ENCODE data around the gene MEX3C. TPM values are rescaled to one million over a fixed set of nuclear protein-coding genes. Genes with fewer than 3 reads are reported as not detected.

MEX3C gene
- 10 to 100 TPM; 30.1 to 40.4 (median 35.3) TPM for polyA plus RNA-seq (ENCODE audit: insufficient read length in 10 of 10)
- long read RNA-seq, donor 1, transcript MEX3C-201 (2 exons, 3,781 nt) = major isoform, 10 of 11 reads
- long read RNA-seq, donor 1, partial matches to known transcripts = 0 of 11 reads
- long read RNA-seq, donor 1, other reads (novel, unspliced or antisense) = 0 of 11 reads
- long read RNA-seq, donor 2, transcript MEX3C-201 (2 exons, 3,781 nt) = major isoform, 6 of 6 reads
- long read RNA-seq, donor 2, partial matches to known transcripts = 0 of 6 reads
- long read RNA-seq, donor 2, other reads (novel, unspliced or antisense) = 0 of 6 reads
- long read RNA-seq, donor 3, partial matches to known transcripts = 0 of 1 reads
- long read RNA-seq, donor 3, other reads (novel, unspliced or antisense) = 0 of 1 reads
- long read RNA-seq, donor 4, transcript MEX3C-201 (2 exons, 3,781 nt) = major isoform, 15 of 15 reads
- long read RNA-seq, donor 4, partial matches to known transcripts = 0 of 15 reads
- long read RNA-seq, donor 4, other reads (novel, unspliced or antisense) = 0 of 15 reads
- long read RNA-seq, donor 5, transcript MEX3C-201 (2 exons, 3,781 nt) = major isoform, 6 of 7 reads
- long read RNA-seq, donor 5, partial matches to known transcripts = 0 of 7 reads
- long read RNA-seq, donor 5, other reads (novel, unspliced or antisense) = 0 of 7 reads
- long read RNA-seq, donor 6, transcript MEX3C-201 (2 exons, 3,781 nt) = major isoform, 11 of 12 reads
- long read RNA-seq, donor 6, partial matches to known transcripts = 0 of 12 reads
- long read RNA-seq, donor 6, other reads (novel, unspliced or antisense) = 0 of 12 reads
- long read RNA-seq, donor 7, transcript MEX3C-201 (2 exons, 3,781 nt) = major isoform, 7 of 7 reads
- long read RNA-seq, donor 7, partial matches to known transcripts = 0 of 7 reads
- long read RNA-seq, donor 7, other reads (novel, unspliced or antisense) = 0 of 7 reads
- long read RNA-seq, donor 8, transcript MEX3C-201 (2 exons, 3,781 nt) = major isoform, 6 of 22 reads
- long read RNA-seq, donor 8, partial matches to known transcripts = 16 of 22 reads
- long read RNA-seq, donor 8, other reads (novel, unspliced or antisense) = 0 of 22 reads
- long read RNA-seq, donor 9 = 0 reads

- DNase-seq = peak; percentile 100
Observed at GRCh38 chr18:51197661-51198424, at the start of gene MEX3C. TSS of gene MEX3C (minus strand) at chr18:51197681. CDS start at chr18:51197320, 361 bp downstream.

DNA sequence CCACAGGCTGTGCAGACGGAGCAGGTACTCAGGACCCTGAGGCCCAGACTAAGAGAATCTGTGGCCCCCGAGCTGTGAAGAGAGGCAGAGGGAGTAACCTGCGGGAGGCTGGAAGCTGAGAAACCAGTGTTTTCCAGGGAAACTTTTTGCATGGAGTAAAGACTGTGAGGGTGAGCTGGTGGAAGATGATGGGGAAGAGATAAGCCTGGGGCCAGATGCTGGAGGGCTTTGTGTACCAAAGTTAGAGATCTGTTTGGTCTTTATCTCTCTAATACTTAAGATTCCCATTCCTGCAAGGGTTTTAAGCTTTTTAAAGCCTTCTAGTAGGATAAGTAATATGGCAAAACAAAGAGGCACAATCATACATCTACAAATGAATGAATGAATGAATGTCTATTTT is 43.7 kb upstream of the MEX3C start:
- no peak for DNase-seq

GRCh38 chr18:51236225-51236624 is 38.7 kb upstream of the MEX3C start:
- DNase-seq = no peak

- DNase-seq = no peak
Observed at GRCh38 chr18:51235009-51235789, 37.7 kb upstream of the MEX3C start.

DNA sequence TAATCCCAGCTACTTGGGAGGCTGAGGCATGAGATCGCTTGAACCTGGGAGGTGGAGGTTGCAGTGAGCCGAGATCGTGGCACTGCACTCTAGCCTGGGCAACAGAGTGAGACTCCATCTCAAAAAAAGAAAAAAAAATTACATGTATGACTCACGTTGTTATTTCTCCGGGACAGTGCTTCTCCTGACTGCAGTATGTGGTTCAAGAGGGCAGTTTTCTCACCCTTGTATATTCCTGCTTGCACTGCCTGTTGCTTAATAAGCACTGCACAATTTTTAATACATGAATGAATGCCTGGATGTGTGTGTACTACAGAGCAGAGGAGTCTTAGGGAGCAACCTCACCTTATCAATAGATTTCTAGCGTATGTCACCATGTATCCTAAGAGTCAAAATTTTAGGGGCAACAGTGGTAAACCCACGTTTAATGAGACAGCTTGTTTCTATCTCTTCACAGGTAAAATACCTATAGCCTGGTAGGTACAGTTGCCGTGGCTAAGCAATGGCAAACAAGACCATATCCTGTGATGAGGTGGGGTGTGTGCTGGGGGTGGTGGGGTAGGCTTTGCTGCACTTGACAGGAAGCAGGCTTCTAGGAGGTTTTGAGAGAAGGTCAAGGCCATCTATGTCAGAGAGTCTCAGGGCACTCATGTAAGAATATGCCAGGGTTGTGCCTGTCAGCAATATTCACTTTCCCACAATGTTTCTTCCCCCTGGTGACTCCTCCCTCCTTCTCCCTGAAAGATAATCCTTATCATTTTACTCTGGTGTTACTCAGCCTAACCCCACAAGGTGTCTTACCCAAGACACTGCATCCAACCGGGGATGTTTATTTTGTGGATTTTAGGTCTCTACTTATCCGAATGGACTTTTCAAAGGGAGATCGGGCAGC is 36.9 kb upstream of the MEX3C start:
- no peak for DNase-seq

- DNase-seq = no peak
Observed at GRCh38 chr18:51229328-51229727, 31.8 kb upstream of the MEX3C start.

DNA sequence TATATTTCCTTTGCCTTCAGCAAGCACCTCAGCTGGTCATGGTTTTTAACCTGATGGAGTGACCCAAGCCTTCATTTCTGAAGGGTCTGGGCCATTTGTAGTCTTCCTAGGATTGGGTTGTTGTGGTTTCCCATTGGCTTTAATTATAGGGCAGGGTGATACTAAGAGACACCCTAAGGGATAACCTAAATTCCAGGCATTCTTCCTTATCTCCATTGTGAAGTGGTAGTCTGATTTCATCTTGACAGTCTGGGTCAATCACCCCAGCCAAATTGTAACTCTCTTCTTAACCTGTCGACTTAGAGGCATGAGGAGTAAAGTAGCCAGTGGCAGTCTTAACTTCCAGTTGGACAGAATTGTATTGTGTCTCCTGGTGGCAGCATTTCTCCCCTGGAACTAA is 30.2 kb upstream of the MEX3C start:
- DNase-seq = no peak

GRCh38 chr18:51226587-51227350 is 29.3 kb upstream of the MEX3C start:
- DNase-seq = no peak

DNA sequence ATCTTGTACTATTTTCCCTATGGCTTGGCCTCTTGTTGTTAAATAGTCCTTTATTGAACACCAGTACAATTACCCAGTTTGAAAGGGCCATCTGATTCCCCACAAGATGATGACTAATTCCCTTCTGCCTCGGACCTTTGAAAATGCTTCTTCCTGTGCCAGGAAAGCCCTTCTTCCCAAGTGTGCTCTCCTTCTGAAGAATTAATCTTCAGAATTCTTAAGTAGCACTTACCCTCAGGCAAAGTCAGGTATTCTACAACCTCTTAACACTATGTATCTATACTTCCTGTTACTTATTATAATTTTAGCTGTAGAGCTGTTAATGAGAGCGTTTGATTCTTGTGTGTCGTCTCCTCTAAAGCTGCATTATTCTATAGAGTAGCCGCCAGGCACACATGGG is 28.6 kb upstream of the MEX3C start:
- DNase-seq = no peak

GRCh38 chr18:51212606-51213005 is 15.1 kb upstream of the MEX3C start:
- no peak for DNase-seq

GRCh38 chr18:51211552-51211951 is 14.1 kb upstream of the MEX3C start:
- peak in 2 of 3 donors; percentile 12 to 35 for DNase-seq

- peak in 2 of 3 donors; percentile 43 to 74 for DNase-seq
Observed at GRCh38 chr18:51196811-51197660, 445 bp downstream of the MEX3C start.

GRCh38 chr18:51196118-51196810 is 1.2 kb downstream of the MEX3C start:
- peak; percentile 26 to 87 (median 53) for DNase-seq

- peak; percentile 51 to 84 (median 56) for DNase-seq
Observed at GRCh38 chr18:51195451-51196117, 1.9 kb downstream of the MEX3C start.

DNA sequence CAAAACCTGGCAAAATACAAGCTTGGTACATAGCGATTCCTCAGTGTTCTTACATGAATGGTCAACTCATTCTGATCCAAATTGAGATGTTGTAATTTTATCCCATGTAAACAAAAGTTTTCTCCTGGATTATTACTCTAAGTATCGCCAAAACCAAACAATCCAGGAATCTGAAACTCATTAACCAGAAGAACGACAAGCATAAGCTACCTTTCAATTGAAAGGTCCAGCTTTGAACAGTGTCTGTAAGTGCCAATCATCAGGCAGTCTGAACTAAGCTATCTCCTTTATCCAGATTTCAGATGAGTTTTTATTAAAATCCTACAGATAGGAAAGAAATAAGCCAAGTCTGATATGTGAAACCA is 2.4 kb downstream of the MEX3C start:
- no peak for DNase-seq

DNA sequence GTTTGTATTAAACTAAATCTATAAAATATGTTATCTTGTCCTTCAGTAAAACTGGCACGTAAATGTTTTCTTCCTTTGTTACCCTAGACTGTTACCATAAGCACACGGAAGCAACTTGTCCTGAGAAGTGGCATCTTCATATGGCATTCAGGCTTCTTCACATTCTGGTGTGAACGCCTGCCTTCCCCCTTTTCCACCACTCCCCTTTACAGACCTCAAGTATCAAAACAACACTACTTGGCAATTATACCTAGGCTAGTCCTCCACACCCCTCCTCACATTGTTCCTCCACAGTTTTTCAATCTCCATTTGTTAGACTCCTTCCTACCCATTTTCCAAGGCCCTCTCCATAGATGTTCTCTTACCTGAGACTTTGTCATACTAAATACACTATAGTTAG is 2.9 kb downstream of the MEX3C start:
- peak in 1 of 3 donors; percentile 27 for DNase-seq

Measured in muscle of back (tissue), 13 donors.